HG03378 (cell line): ENCODE data around the gene COBL.

Experiments used
- ATAC-seq: cut with Tn5 transposase; IDR thresholded peaks from one replicate; pipeline ENCODE4 v1.9.1; 2021; ENCODE audit warnings: mild to moderate bottlenecking, moderate library complexity; ENCODE audit not compliant: unreplicated experiment

COBL gene

GRCh38 chr7:51126813-51127617 lies 189.6 kb downstream of the COBL start:
- no peak for ATAC-seq

- no peak for ATAC-seq
These were observed 190.3 kb downstream of the COBL start for GRCh38 chr7:51126324-51126723.

GRCh38 chr7:51124321-51124720 lies 192.3 kb downstream of the COBL start:
- ATAC-seq = no peak

GRCh38 chr7:51123322-51124019 lies 193.1 kb downstream of the COBL start:
- peak; percentile 68 for ATAC-seq

- no peak for ATAC-seq
These were observed 194.6 kb downstream of the COBL start for GRCh38 chr7:51121931-51122425.

GRCh38 chr7:51121036-51121790 lies 195.4 kb downstream of the COBL start:
- no peak for ATAC-seq

GRCh38 chr7:51118628-51119027 lies 198.0 kb downstream of the COBL start:
- ATAC-seq = no peak

GRCh38 chr7:51114501-51114900 lies 202.1 kb downstream of the COBL start:
- no peak for ATAC-seq

GRCh38 chr7:51113962-51114361 lies 202.6 kb downstream of the COBL start:
- ATAC-seq = no peak

- no peak for ATAC-seq
These were observed 203.0 kb downstream of the COBL start for GRCh38 chr7:51113560-51113959.

- no peak for ATAC-seq
These were observed 205.2 kb downstream of the COBL start for GRCh38 chr7:51111241-51111940.

- no peak for ATAC-seq
These were observed 208.5 kb downstream of the COBL start for GRCh38 chr7:51108134-51108533.

GRCh38 chr7:51104278-51104677 lies 212.3 kb downstream of the COBL start:
- ATAC-seq = no peak

- no peak for ATAC-seq
These were observed 212.9 kb downstream of the COBL start for GRCh38 chr7:51103718-51104117.

- ATAC-seq = no peak
These were observed 213.8 kb downstream of the COBL start for GRCh38 chr7:51102828-51103227.

- no peak for ATAC-seq
These were observed 215.4 kb downstream of the COBL start for GRCh38 chr7:51101111-51101757.

GRCh38 chr7:51090411-51090810 lies 226.2 kb downstream of the COBL start:
- no peak for ATAC-seq

- ATAC-seq = no peak
These were observed 231.4 kb downstream of the COBL start for GRCh38 chr7:51085034-51085692.

- no peak for ATAC-seq
These were observed 232.5 kb downstream of the COBL start for GRCh38 chr7:51084121-51084520.
